Smooth muscle cell (in vitro differentiated cells): Measurements from ENCODE around the gene SLMAP. TPM values are rescaled to one million over a fixed set of nuclear protein-coding genes. Genes with fewer than 3 reads are reported as not detected.

ENCODE experiments used
- DNase-seq: peaks from one replicate; lab custom pipeline; 2025; ENCODE audit not compliant: unreplicated experiment; lab: John Stamatoyannopoulos, UW
- H2AFZ ChIP-seq: fragments of 200-600 bp; sonication (generic); 2 replicates; pipeline ENCODE4 v1.6.0; 2016; ENCODE audit warnings: antibody characterized with exemption, low read depth, mild to moderate bottlenecking
- H3F3A ChIP-seq: fragments of 200-600 bp; sonication (generic); 2 replicates; pipeline ENCODE4 v1.6.0; 2017; ENCODE audit warnings: antibody characterized with exemption, low read depth
- H3K27ac ChIP-seq: fragments of 200-600 bp; sonication (generic); 2 replicates; pipeline ENCODE4 v1.5.1; 2016; ENCODE audit warnings: low read depth, mild to moderate bottlenecking
- H3K27me3 ChIP-seq: fragments of 200-600 bp; sonication (generic); 2 replicates; pipeline ENCODE4 v1.6.1; 2016; ENCODE audit warnings: low read depth, mild to moderate bottlenecking
- H3K36me3 ChIP-seq: fragments of 200-600 bp; sonication (generic); 2 replicates; pipeline ENCODE4 v1.5.1; 2016; ENCODE audit warnings: low read depth
- H3K4me1 ChIP-seq: fragments of 200-600 bp; sonication (generic); 2 replicates; pipeline ENCODE4 v1.5.1; 2016; ENCODE audit warnings: low read depth
- H3K4me2 ChIP-seq: fragments of 200-600 bp; sonication (generic); 2 replicates; pipeline ENCODE4 v1.6.0; 2016; ENCODE audit warnings: mild to moderate bottlenecking
- H3K4me3 ChIP-seq: fragments of 200-600 bp; sonication (generic); 2 replicates; pipeline ENCODE4 v1.5.1; 2016; ENCODE audit warnings: mild to moderate bottlenecking
- H3K79me2 ChIP-seq: fragments of 200-600 bp; sonication (generic); 2 replicates; pipeline ENCODE4 v1.6.0; 2016; ENCODE audit warnings: low read depth, mild to moderate bottlenecking
- H3K9ac ChIP-seq: fragments of 200-600 bp; sonication (generic); 2 replicates; pipeline ENCODE4 v1.6.0; 2016; ENCODE audit warnings: low read depth
- H3K9me3 ChIP-seq: fragments of 200-600 bp; sonication (generic); replicated peaks from 2 replicates; pipeline ENCODE4 v1.5.1; 2016; ENCODE audit warnings: low read depth
- H4K20me1 ChIP-seq: fragments of 200-600 bp; sonication (generic); 2 replicates; pipeline ENCODE4 v1.6.0; 2016; ENCODE audit warnings: low read depth
- CTCF ChIP-seq: fragments of 200-600 bp; sonication (generic); IDR thresholded peaks from 2 replicates; pipeline ENCODE4 v1.5.1; 2017; ENCODE audit warnings: borderline replicate concordance, mild to moderate bottlenecking, antibody characterized with exemption; ENCODE audit not compliant: insufficient read depth, poor library complexity, severe bottlenecking
- WGBS: methylation state at CpG from one replicate; pipeline ENCODE4 v1.1.7; 2016; ENCODE audit warnings: low lambda C conversion rate; 5-methylcytosine and 5-hydroxymethylcytosine counted together
- polyA plus RNA-seq: library from polyadenylated mRNA; unstranded; fragments of >200 nt; fragmentation: Nextera tagmentation; extraction: Ambion mirVana; gene quantifications from 2 replicates; pipeline ENCODE4 v1.2.1, GENCODE V29; 2016
- total RNA-seq: library from RNA; depleted of rRNA; stranded (reverse); fragments of >200 nt; gene quantifications from 2 replicates; pipeline ENCODE4 v1.2.3, GENCODE V29; 2014

SLMAP gene
- total and polyA plus RNA-seq, 2 experiments from 2014 or later = 19.9 to 42.8 TPM

GRCh38 chr3:57978316-57978715 is 222.2 kb downstream of the SLMAP start:
- H3K9me3 ChIP-seq = no peaks in the 10 kb centered on the region
- WGBS = 70% methylated on average over 8 of the region's 8 CpGs
- DNase-seq = no peak
- H3K9ac ChIP-seq = no peak overlapping the region
- H3K4me2 ChIP-seq = no peak overlapping the region
- no peaks in the 10 kb centered on the region for H3K36me3 ChIP-seq
- H3K27me3 ChIP-seq = no peaks in the 10 kb centered on the region
- no peaks in the 10 kb centered on the region for H3K4me1 ChIP-seq
- H3K4me3 ChIP-seq = no peak overlapping the region
- no peak overlapping the region for H3K27ac ChIP-seq
- no peak for TF ChIP-seq CTCF
- H2AFZ ChIP-seq = no peak overlapping the region
- peaks cover 6% of the 10 kb centered on the region for H3F3A ChIP-seq
- no peaks in the 10 kb centered on the region for H4K20me1 ChIP-seq
- no peaks in the 10 kb centered on the region for H3K79me2 ChIP-seq

Other genes starting within 250 kb of the SLMAP start
- under 0.01 and 0.27 TPM in 2 replicates for gene DNAH12, start 212.0 kb upstream of the SLMAP start, total RNA-seq
- gene DNAH12, start 212.0 kb upstream of the SLMAP start, polyA plus RNA-seq = 0.18 TPM in 1 of 2 replicates, not detected in the other
- 8.6 and 10.8 TPM in 2 replicates for gene PDE12, start 200.0 kb upstream of the SLMAP start, total RNA-seq
- gene PDE12, start 200.0 kb upstream of the SLMAP start, polyA plus RNA-seq = 6.7 and 7.8 TPM in 2 replicates
- 688 and 774 TPM in 2 replicates for gene ARF4, start 159.0 kb upstream of the SLMAP start, total RNA-seq
- 574 and 688 TPM in 2 replicates for gene ARF4, start 159.0 kb upstream of the SLMAP start, polyA plus RNA-seq
- 27.1 and 27.4 TPM in 2 replicates for gene DENND6A, start 63.2 kb upstream of the SLMAP start, total RNA-seq
- gene DENND6A, start 63.2 kb upstream of the SLMAP start, polyA plus RNA-seq = 5.2 and 8.4 TPM in 2 replicates